GM20431 (cell line): ENCODE results near the gene SSBP3.

Source experiments
- in situ Hi-C: fragments of 300-500 bp; cut with MseI, MboI; formaldehyde crosslinking; loops from one replicate; pipeline ENCODE4 v1.15.0; 2020; ENCODE audit warnings: low sequenced_read_pairs; ENCODE audit not compliant: unreplicated experiment

The SSBP3 gene

GRCh38 chr1:54257876-54258275 is 148.3 kb downstream of the SSBP3 start:
- in situ Hi-C loops = no loop called here

DNA sequence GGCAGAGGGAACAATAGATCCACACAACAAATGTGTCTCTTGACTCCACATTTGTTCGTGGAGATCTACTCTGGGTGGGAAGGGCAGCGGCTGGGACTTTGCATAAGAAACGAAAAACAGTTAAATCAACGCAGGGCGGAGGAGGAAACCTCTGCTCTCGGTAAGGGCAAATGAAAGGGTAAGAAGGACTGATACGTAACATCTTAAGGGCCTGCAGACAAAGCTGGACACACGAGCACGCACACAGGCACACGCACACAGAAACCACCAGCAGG is 148.9 kb downstream of the SSBP3 start:
- in situ Hi-C loops = no loop called here

GRCh38 chr1:54256522-54257345 is 149.5 kb downstream of the SSBP3 start:
- in situ Hi-C loops = no loop called here

- in situ Hi-C loops = no loop called here
Measured at GRCh38 chr1:54255026-54255702, 151.0 kb downstream of the SSBP3 start.

DNA sequence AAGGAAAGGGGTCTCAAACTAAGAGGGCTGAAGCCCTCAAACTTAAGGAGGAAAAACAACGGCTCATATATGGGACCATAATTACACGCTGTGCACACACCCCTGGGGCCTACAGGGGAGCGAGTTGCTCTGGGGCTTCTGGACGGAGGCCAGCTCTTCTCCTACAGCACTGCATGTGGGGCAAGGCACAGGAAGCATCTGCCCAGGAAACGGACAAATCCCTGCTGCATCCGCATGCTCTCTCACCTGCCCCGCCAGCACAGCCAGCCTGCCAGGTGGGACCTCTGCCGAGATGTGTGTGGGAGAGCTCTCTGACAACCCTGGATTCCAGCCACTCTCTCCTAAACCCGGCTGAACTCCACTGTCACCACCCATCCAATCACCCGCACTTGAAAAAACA is 152.1 kb downstream of the SSBP3 start:
- in situ Hi-C loops = no loop called here

GRCh38 chr1:54253480-54253879 is 152.7 kb downstream of the SSBP3 start:
- in situ Hi-C loops = no loop called here

DNA sequence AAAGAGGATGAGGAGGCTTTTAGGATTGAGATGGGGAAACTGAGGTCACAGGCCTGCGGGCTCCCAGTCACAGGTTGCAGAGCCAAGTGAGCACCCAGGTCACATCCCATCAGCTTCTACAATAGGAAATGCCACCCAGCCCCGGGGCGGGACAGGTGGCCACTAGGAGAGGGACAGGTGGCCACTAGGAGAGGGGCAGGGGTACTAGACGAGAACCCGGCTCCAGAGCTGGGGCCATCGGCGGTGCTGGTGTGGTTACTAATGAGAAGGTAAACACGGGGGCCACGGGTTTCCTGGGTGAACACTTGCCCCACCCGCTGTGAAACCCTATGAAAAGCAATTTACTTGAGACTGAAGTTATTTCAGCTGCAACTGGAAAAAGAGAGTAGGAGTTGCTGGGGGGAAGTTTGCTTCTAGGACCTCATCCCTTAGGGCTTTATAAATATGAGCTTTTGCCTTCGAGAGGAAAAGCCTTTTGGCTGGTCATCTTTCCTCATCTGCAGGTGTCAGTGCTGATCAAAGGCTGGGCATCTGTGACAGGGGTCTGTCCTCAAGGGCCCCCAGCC is 153.7 kb downstream of the SSBP3 start:
- in situ Hi-C loops = no loop called here

GRCh38 chr1:54250670-54251069 is 155.5 kb downstream of the SSBP3 start:
- in situ Hi-C loops = no loop called here

DNA sequence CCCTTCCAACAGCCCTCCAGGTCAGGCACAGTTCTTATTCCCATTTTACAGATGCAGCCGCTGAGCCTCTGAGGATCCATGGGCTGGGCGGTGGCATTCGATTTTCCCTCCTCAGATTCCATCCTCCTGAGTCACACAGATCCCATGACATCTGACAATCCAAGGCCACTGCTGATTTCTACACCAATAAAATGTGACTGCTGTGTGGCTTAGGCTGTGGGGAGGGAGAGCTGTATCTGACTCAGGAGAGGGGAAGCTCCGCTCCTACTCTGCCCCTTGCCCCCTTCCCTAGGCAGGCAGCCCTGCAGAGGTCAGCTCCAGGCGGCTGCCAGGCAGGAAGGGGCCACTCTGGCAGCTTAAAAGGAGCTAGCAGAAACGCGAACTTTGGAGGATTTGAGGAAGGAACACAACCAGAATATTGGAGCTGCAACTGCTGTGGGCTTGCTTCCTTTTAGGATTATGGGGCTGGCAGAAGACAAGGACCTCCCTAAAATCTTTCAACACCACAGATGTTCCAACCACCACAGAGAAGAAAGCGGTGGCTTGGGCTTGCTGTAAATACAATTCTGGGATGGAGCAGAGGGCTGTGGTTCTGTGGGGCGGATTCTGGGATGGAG is 156.3 kb downstream of the SSBP3 start:
- in situ Hi-C loops = no loop called here

- in situ Hi-C loops = no loop called here
Measured at GRCh38 chr1:54248966-54249365, 157.2 kb downstream of the SSBP3 start.

- in situ Hi-C loops = no loop called here
Measured at GRCh38 chr1:54247863-54248515, 158.2 kb downstream of the SSBP3 start.

GRCh38 chr1:54246116-54246721 is 160.0 kb downstream of the SSBP3 start:
- in situ Hi-C loops = no loop called here

DNA sequence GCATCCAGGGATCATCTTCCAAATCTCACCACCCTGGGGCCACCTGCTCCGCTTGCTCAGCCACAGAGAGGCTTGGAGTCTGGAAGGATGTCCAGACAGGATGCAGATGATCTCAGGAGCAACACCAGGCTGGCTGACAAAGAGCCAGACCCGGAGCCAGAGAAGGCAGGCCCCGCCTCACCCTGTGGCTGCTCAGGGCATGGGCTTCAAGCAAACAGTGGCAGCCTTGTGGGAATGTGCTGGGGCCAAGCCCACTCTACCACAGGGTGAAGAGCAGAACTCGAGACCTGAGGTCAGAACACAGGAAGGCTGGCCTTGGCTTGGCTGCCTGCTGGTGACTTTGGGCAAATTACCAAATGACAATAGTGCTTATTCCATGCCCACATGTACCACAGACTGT is 160.7 kb downstream of the SSBP3 start:
- in situ Hi-C loops = no loop called here

GRCh38 chr1:54244655-54245054 is 161.5 kb downstream of the SSBP3 start:
- in situ Hi-C loops = no loop called here

GRCh38 chr1:54243022-54243421 is 163.2 kb downstream of the SSBP3 start:
- in situ Hi-C loops = no loop called here

DNA sequence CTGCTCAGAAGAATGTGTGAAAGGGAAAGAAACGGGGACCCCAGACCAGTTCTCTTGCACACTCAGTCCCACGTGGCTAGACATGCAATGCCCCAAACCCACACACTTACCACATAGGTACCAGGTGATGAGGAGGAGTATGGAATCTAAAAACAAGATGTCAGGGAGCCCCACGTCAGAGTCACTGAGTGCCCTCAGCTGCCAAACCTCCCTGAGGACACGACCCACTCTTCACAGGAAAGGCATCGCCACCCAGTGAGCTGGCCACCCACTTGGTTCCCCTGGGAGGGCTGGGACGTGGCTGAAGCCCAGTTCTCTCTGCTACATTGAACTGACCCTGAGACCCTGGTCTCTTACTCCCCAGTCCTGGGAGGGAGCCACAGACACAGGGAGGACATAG is 164.8 kb downstream of the SSBP3 start:
- in situ Hi-C loops = no loop called here

DNA sequence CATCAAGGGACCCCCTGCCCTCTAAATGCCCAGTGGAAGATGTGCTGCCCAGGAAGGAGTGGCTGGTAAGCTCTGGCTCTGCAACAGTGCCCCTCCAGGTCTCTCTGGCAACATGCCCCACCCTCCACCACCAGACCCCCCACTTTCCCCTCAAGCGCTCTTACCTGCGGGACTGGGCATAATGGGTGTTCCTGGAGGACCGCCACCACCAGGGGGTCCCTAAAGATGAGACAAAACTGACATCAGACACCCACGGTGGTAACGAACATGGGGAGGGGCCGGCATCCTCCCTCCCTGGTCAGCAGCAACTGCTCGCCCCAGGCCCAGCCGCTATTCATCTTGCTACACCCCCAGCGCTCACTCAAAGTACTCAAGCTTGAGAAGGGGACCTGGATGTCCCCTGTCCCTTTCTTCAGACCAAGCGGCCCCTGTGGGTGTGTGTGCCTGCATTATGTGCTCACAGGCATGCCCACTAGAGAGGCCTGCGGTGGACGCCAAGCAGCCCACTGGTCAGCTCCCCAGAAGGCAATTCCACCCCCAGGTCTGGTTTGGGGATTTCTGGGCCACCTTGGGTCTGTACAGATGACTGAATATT is 165.4 kb downstream of the SSBP3 start:
- in situ Hi-C loops = no loop called here

- in situ Hi-C loops = no loop called here
Measured at GRCh38 chr1:54239631-54240031, 166.6 kb downstream of the SSBP3 start.

DNA sequence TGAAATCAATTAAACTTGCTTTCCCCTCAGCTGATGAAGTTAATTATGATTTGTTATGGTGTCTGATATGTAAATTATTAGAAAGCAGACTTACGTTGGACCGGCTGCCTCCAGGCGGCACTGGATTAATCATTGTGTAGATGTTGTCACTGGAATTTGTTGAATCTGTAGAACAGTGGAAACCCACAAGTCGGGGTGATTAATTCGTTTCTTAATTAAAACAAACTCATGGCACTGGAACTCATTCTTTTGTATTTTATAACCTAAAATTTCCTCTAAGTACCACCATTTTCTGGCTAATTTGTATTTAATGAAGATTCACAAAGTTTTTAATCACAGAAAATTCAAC is 167.2 kb downstream of the SSBP3 start:
- in situ Hi-C loops = no loop called here
